ENCODE data around the gene LGALS7. TPM values are rescaled to one million over a fixed set of nuclear protein-coding genes. Genes with fewer than 3 reads are reported as not detected.

LGALS7 gene
- total and polyA plus RNA-seq, 2 of the 13 experiments (the other 11 are each of a cell fraction or from before 2014, with no cell fraction given): 0.73 TPM; not detected in 1

- TF ChIP-seq ZNF276 (CRISPR knock-in tag; IDR thresholded peaks at IDR 0.05; ENCODE audit: low read depth) (0 out of 2 replicates have a peak, but pooled peaks have one; percentile 61), MIXL1 (CRISPR knock-in tag; IDR thresholded peaks at IDR 0.05) (peak; percentile 95), RXRB (CRISPR knock-in tag; IDR thresholded peaks at IDR 0.05; ENCODE audit: borderline replicate concordance) (peak; percentile 94), BCL6 (CRISPR knock-in tag; IDR thresholded peaks at IDR 0.05) (peak; percentile 80), ZZZ3 (CRISPR knock-in tag; IDR thresholded peaks at IDR 0.05; ENCODE audit: borderline replicate concordance) (no peak), MYNN (CRISPR knock-in tag; IDR thresholded peaks at IDR 0.05; ENCODE audit: low read depth) (no peak), DPF2 (CRISPR knock-in tag; IDR thresholded peaks at IDR 0.05; ENCODE audit: borderline replicate concordance, low read depth) (peak; percentile 89), KAT8 (CRISPR knock-in tag; IDR thresholded peaks at IDR 0.05) (peak; percentile 82), ZNF180 (CRISPR knock-in tag; IDR thresholded peaks at IDR 0.05; ENCODE audit: borderline replicate concordance, low read depth) (no peak), TARDBP (CRISPR knock-in tag; IDR thresholded peaks at IDR 0.05) (peak; percentile 96), KLF9 (CRISPR knock-in tag; IDR thresholded peaks at IDR 0.05; ENCODE audit: low read depth) (no peak), EP300 (IDR thresholded peaks at IDR 0.05; ENCODE audit: low read depth in 2 of 2, low read length in 2 of 2) (peak; percentile 90 to 94), EP300 (CRISPR knock-in tag; IDR thresholded peaks at IDR 0.05; ENCODE audit: borderline replicate concordance) (peak; percentile 93), MEIS2 (CRISPR knock-in tag; IDR thresholded peaks at IDR 0.05) (peak; percentile 70; the same call in 1 of the 2 replicates), NAIF1 (CRISPR knock-in tag; IDR thresholded peaks at IDR 0.05; ENCODE audit: borderline replicate concordance) (no peak; the same call in 1 of the 2 replicates), RCOR2 (CRISPR knock-in tag; IDR thresholded peaks at IDR 0.05) (peak; percentile 95), TAF15 (IDR thresholded peaks at IDR 0.05; ENCODE audit: low read depth, low read length, poor library complexity, severe bottlenecking) (no peak), TFDP1 (CRISPR knock-in tag; IDR thresholded peaks at IDR 0.05; ENCODE audit: borderline replicate concordance) (no peak), ZBTB3 (CRISPR knock-in tag; IDR thresholded peaks at IDR 0.05; ENCODE audit: borderline replicate concordance, low read depth) (peak; percentile 40; the same call in 1 of the 2 replicates), TCF7 (IDR thresholded peaks at IDR 0.05; ENCODE audit: low read depth) (peak; percentile 49), RARA (CRISPR knock-in tag; IDR thresholded peaks at IDR 0.05) (peak; percentile 89)
- TF ChIP-seq, protein P1, sequence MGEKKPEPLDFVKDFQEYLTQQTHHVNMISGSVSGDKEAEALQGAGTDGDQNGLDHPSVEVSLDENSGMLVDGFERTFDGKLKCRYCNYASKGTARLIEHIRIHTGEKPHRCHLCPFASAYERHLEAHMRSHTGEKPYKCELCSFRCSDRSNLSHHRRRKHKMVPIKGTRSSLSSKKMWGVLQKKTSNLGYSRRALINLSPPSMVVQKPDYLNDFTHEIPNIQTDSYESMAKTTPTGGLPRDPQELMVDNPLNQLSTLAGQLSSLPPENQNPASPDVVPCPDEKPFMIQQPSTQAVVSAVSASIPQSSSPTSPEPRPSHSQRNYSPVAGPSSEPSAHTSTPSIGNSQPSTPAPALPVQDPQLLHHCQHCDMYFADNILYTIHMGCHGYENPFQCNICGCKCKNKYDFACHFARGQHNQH (CRISPR knock-in tag; IDR thresholded peaks at IDR 0.05): peak; percentile 88
- TF ChIP-seq, protein P2, sequence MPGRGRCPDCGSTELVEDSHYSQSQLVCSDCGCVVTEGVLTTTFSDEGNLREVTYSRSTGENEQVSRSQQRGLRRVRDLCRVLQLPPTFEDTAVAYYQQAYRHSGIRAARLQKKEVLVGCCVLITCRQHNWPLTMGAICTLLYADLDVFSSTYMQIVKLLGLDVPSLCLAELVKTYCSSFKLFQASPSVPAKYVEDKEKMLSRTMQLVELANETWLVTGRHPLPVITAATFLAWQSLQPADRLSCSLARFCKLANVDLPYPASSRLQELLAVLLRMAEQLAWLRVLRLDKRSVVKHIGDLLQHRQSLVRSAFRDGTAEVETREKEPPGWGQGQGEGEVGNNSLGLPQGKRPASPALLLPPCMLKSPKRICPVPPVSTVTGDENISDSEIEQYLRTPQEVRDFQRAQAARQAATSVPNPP (CRISPR knock-in tag; IDR thresholded peaks at IDR 0.05): 0 out of 2 replicates have a peak, but pooled peaks have one; percentile 23
- TF ChIP-seq, protein P3, sequence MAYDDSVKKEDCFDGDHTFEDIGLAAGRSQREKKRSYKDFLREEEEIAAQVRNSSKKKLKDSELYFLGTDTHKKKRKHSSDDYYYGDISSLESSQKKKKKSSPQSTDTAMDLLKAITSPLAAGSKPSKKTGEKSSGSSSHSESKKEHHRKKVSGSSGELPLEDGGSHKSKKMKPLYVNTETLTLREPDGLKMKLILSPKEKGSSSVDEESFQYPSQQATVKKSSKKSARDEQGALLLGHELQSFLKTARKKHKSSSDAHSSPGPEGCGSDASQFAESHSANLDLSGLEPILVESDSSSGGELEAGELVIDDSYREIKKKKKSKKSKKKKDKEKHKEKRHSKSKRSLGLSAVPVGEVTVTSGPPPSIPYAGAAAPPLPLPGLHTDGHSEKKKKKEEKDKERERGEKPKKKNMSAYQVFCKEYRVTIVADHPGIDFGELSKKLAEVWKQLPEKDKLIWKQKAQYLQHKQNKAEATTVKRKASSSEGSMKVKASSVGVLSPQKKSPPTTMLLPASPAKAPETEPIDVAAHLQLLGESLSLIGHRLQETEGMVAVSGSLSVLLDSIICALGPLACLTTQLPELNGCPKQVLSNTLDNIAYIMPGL (CRISPR knock-in tag; IDR thresholded peaks at IDR 0.05; ENCODE audit: borderline replicate concordance in 1 of 2, low read depth in 1 of 2): no peak
Measured at GRCh38 chr19:38759590-38760003, 13.7 kb downstream of the LGALS7 start (continued).

Data from HepG2 (cell line).